Fibroblast of skin of left quadriceps (primary cell): Measurements from ENCODE around the gene DEDD.

Experiments used
- DNase-seq, 2 experiments: peaks; one replicate each; pipeline ENCODE4 v3.0.0-alpha.2; 2013; ENCODE audit warnings: low read depth in 2 of 2

The DEDD gene

DNA sequence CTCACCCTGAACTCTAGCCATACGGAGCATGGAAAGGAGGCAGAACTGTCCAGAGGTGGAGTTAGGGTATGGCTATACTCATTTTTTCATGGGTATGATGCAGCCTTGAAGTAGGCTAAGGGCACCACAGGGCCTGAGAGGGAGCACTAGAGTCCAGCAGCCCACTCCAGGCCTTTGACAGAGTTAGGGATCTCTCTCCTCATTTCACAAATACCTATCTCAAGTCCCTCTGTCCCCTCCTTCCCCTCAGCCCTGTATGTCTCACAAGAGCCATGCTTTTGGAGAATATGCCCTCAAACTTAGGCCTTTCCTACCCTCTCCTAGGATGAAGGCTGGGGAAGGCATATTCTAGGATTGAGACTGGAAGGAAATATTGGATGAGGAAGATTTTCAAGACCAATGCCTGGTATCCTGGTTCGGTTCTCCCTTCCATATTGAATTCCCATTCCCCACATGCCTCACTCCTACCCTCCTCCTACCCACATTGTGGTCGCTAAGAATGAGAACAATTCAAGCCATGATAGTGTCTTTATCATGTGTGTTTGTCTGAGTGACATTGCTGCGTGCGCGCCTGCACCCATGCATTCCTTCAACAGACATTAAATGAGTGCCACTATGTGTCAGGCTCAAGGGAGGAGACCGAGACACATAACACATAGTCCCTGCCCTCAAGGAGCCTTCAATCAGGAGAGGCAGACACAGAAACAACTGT, 40.5 kb downstream of the DEDD start:
- no peak for DNase-seq

DNA sequence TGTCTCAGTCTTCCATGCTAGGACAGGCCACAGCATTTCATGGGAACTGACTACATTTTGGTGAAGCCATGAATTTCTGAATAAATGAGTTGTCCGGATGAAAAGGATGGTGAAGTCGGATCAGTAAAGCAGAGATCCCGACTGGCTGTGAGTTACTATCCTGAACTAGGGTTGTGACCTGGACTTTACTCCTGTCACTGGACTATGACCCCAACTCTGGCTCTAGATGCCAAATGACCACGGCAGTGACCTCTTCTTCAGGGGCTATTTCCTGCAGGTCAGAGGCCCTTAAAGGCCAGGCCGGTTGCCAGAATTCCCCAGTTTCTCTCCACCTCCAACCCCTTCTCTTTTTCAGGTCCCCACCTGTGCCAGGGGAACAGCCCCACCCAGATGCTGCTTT, 41.4 kb downstream of the DEDD start:
- DNase-seq: no peak

- DNase-seq: no peak
Observed at GRCh38 chr1:161090617-161091016, 41.9 kb downstream of the DEDD start.

- DNase-seq: no peak
Observed at GRCh38 chr1:161089938-161090337, 42.5 kb downstream of the DEDD start.

DNA sequence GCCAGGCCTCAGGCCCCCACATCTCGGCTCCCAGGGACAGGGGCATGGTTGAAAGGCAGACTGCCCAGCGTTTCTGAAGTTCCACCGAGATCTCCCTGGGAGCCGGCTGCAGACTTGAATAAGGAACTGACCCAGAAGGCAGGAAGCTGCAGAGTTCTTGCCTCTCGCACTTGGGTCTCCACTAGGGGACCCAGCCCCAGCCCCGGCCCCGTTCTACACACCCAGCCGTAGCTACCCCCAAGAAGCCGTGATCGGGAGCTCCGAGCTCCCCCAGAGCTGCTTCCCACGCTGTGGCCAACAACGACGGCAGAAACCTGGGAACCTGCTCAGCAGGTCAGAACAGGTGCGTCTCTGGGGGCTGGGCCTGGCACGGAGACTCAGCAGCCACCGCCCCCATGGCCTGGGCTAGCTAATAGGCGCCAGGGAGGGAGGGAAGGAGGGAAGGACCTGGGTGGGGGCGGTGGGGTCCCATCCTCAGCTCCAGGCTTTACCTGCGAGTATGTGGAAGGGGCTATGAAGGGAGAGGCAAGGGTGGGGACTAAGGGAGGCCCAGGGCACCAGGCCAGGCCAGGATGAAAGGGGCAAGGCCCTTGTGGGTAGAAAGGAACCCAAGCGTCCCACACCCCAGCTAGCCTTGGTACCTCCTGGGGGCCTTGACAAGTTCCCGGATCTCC, 43.1 kb downstream of the DEDD start, which contains the start of gene NECTIN4:
Gene NECTIN4, minus strand, starts transcription at position 308 of the 674 bp plus-strand sequence. Its CDS starts 262 bp downstream, at position 46.
- DNase-seq: no peak

DNA sequence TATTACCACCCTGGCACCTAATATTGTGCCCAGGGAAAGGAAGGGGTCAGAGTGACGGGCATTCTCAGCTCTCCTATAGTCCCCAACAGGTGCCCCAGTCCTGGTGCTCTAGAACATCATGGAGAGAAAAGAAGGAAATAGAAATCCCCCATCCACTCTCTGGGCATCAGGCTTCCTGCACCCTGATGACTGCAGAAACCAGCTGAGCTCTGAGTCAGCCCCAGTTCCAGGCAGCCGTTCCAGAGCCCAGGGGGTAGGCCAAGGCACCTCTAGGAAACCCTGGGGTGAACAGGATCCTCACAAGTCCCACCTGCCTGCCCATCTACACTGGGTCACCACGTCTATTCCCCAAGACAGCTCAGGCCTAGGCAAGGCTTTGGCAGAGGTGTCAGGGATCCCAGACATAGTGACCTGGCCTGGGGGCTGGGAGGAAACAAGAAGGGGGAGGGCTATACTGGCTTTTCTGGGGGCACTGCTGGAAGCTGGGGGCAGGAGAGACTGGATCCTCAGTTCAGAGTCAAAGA, 43.8 kb downstream of the DEDD start:
- no peak for DNase-seq

- DNase-seq: no peak
Observed at GRCh38 chr1:161086457-161086856, 46.0 kb downstream of the DEDD start.

- no peak for DNase-seq
Observed at GRCh38 chr1:161085165-161085564, 47.3 kb downstream of the DEDD start.

DNA sequence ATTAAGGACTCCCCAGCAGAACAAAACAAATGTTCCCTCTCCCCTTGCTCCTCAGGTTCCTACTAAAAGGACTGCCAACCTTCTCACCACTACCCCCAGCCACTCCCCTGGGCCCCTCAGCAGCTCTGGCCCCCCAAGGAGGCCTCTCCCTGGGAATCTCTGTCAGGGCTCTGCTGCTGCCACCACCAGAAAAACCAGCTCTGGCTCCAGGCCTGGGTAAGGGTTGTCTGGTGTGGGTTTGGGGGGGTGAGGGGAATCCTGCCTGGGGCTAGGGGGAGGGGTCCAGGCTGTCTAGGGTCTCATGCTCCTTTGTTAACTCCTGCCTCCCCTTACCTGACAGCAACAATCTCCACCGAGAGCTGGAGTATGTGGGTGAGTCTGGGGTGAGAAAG, 47.9 kb downstream of the DEDD start:
- DNase-seq: no peak

DNA sequence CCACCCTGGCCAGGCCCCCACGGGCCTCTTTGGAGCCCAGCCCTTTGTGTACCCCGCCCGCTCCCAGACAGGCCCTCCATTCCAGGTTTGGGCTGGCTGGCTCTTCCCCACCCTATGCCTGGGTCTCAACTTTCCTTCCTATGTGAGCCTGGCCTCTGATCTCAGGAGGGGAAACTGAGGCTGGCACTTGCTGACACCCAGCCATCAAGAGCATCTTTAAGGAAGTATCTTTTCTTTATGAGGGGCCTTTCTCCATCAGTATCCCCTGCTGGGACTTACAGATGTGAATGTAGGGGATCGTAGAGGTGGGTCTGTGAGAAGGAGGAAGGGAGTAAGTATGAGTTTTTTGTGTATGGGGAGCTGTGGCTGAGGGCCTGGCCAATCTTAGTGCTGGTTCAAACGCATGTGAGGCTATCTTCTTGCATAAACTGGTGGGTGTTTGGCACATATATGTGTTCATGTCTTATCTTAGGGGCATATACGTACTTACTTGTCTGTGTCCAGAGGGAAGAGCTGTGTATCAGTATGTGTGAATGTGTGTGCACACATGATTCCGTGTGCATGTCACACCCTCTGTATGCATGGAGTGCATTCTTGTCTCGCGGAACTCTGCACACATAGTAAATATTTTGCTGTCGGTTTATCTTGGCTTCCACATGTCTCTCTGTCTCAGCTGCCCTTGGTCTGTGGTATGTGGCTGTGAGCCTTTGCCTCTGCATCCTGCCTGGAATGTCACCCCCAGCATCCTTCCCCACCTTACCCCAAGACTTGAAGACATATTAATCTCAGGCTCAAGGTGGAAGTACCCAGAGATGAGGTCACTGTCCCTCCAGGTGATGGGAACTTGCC, 48.5 kb downstream of the DEDD start:
- no peak for DNase-seq

DNA sequence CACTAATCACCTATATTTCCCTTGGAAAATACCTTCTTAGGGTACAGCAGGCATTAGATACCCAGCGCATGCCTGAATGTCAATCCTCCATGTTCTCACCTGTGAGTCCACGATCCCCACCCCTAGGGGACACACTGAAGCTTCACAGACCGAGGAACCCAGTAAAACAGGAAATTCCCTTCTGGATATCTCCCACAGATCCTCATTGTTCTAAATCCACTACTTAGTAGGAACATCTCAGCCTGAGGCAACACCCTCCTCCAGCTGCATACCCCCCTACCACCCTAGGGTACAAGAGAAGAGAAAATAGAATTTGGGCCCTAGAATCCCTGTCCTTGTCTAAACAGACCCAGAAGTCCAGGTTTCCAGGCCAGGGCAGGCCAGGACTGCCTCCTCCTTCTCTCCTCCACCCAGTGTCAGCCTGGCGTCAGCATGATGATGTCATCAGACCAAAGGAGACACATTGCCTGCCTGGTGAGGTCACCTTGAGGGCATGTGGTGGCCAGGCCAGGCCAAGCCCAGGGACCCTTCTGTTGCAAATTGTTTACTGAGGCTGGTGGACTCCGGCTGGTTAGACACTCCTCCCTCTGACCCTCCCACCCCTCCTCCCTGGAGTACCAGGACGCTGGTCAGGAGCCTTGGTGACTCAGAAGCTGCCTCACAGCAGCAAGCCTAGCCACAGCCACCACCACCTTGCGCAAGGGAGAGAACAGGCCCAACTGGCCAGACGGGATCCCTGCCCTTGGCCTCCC, 49.3 kb downstream of the DEDD start:
- DNase-seq: peak in 1 of 2 experiments; percentile 24

- no peak for DNase-seq
Observed at GRCh38 chr1:161082483-161082882, 50.0 kb downstream of the DEDD start.

DNA sequence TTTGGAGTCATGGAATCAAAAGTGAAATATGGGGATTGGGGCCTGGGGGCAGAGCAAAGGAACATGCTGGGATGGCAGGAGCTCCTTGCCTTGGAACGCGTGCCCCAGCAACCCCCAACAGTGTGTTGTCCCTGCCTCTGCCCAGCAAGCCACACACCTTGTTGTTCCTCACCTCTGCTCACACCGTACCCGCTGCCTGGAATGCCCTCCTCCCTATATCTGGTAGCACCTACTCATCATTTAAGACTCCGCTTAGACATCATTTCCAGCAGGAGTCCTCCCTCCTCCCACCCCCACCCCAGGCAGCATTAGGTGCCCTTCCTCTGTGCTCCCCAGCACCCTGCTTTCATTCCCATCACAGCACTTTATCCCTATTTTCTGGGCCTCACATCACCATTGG, 50.9 kb downstream of the DEDD start:
- no peak for DNase-seq

GRCh38 chr1:161080441-161081405, 51.7 kb downstream of the DEDD start:
- DNase-seq: no peak

DNA sequence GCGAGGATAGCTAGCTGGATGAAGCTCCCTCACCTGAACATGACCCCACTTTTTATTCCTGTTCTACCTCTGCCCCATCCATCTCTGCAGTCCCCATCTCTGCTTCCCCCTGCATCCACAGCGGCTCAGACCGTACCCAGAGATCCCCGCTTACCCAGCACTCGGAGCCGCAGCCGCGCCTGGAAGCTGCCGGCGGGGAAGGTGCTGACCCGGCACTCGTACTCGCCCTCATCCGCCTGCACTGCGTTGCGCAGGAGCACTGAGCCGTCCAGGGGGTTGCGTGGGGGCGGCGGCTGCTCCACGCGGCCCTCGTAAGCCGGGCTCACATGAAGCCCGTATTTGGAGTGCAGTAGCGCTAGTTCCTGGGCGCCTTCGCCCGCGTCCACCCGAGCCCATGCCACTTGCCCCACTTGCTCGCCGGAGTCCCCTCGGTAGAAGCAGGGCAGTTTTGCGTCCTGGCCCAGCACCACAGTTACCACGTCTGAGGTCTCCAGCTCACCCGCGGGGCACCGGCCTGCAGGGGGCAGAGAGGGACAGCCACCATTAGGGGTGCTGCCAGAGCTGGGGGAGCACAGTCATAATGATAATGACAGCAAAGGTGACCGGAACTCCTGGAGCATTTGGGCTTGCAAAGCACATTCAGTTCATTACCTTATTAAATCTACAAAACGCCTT, 52.9 kb downstream of the DEDD start:
- DNase-seq: no peak

DNA sequence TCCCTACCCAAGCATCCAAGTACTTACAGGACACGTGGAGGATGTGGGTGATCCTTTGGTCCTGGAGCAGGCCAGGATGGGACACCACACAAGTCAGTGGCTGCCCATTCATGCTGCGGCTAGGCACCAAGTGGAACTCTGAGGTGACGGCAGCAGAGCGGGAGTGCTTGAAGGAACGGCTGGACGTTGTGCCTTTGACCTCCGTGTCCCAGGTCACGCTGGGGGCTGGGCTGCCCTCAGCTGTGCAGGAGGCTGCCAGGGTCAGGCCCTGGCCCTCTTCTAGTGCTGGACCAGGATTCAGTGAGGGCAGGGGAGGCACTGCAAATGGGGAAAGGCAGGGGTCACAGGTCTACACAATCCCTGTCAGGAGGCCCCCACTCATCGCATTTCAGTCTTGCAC, 55.0 kb downstream of the DEDD start:
- no peak for DNase-seq

DNA sequence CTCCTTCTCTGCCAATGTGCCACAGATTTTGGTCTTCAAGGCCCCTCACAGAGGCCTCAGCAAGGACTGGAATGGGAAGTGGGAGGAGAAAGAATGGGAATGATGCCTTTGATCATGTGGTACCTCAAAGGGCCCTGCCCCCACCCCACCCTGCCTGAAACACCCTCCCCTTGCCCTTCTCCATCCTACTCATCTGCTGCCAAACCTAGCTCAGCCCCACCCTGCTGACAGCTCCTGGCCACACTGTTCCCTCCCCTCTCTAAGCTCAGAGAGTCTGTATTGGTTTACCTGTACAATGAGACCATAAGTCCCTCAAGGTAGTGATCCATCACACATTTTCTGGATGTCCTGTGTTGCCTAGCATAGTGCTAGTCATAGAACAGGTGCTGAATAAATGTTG, 56.1 kb downstream of the DEDD start:
- DNase-seq: no peak

GRCh38 chr1:161074676-161075368, 57.6 kb downstream of the DEDD start:
- no peak for DNase-seq

- DNase-seq: no peak
Observed at GRCh38 chr1:161073474-161074121, 58.9 kb downstream of the DEDD start.
